GM13977 (cell line): ENCODE results near the gene DLEU7.

ENCODE experiments used
- DNase-seq: peaks from one replicate; pipeline ENCODE4 v3.0.0; 2012; ENCODE audit warnings: low spot score
- in situ Hi-C: fragments of 300-500 bp; cut with MboI; formaldehyde crosslinking; loops from one replicate; pipeline ENCODE4 v1.12.0; 2022; ENCODE audit warnings: low sequenced_read_pairs, low pct_unique_long_range_greater_than_20kb, mixed read lengths, inconsistent platforms; ENCODE audit not compliant: unreplicated experiment
- TF ChIP-seq, protein P1 (sequence below): IDR thresholded peaks from 2 replicates; pipeline ENCODE4 v1.5.1; 2012; ENCODE audit warnings: mild to moderate bottlenecking, control low read depth; ENCODE audit not compliant: insufficient read depth; ENCODE audit errors: extremely low read depth, missing control alignments

DLEU7 gene

DNA sequence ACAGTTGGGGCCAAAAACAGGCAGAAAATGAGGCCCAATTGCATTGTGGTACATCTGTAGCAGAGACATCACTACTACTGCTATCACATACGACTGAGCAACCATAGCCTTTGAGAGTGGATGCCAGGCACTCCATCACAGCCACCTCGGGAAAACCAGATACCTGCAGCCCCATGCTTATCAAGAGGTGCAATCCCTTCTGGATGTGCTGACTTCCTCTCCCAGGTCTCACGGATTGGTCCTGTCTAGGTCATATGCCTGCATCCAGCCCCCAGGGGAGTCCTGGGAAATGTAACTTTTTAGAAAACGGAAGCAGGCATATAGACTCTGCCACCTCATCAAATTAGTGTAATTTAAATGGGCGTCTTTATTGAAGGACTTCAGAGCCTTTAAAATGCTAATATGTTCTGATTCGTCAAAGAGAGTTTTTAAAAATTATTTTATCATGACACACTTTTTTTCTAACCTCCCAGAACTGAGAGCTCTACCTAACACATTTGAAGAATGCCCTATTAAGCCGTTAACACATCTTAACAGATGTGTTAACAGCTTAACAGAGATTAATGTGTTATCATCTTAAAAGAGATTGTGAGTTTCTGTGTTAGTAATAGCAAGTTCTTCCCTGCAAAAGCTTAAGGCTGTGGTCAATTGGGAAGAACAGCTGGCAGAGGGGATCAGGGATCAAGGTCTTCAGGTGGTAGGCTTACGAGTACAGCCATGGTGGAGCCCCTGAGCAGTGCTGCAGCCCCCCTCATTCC lies 63.9 kb downstream of the DLEU7 start:
- in situ Hi-C loops, result no loop called here
- TF ChIP-seq, protein P1, sequence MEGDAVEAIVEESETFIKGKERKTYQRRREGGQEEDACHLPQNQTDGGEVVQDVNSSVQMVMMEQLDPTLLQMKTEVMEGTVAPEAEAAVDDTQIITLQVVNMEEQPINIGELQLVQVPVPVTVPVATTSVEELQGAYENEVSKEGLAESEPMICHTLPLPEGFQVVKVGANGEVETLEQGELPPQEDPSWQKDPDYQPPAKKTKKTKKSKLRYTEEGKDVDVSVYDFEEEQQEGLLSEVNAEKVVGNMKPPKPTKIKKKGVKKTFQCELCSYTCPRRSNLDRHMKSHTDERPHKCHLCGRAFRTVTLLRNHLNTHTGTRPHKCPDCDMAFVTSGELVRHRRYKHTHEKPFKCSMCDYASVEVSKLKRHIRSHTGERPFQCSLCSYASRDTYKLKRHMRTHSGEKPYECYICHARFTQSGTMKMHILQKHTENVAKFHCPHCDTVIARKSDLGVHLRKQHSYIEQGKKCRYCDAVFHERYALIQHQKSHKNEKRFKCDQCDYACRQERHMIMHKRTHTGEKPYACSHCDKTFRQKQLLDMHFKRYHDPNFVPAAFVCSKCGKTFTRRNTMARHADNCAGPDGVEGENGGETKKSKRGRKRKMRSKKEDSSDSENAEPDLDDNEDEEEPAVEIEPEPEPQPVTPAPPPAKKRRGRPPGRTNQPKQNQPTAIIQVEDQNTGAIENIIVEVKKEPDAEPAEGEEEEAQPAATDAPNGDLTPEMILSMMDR, result no peak
- no peak for DNase-seq
